Hepatocyte (in vitro differentiated cells): ENCODE results near the gene HTRA1. TPM values are rescaled to one million over a fixed set of nuclear protein-coding genes. Genes with fewer than 3 reads are reported as not detected.

Experiments used
- DNase-seq: peaks from one replicate; pipeline ENCODE4 v3.0.0-alpha.2; 2016; ENCODE audit warnings: low spot score
- H2AFZ ChIP-seq: fragments of 200-600 bp; sonication (generic); 2 replicates; pipeline ENCODE4 v1.6.0; 2016; ENCODE audit warnings: antibody characterized with exemption, mild to moderate bottlenecking
- H3K27ac ChIP-seq: fragments of 200-600 bp; sonication (generic); 2 replicates; pipeline ENCODE4 v1.5.1; 2016; ENCODE audit warnings: mild to moderate bottlenecking
- H3K27me3 ChIP-seq: fragments of 200-600 bp; sonication (generic); 2 replicates; pipeline ENCODE4 v1.6.1; 2016
- H3K36me3 ChIP-seq: fragments of 200-600 bp; sonication (generic); replicated peaks from 2 replicates; pipeline ENCODE4 v1.5.1; 2016; ENCODE audit warnings: low read depth; ENCODE audit not compliant: insufficient read depth
- H3K4me1 ChIP-seq: fragments of 200-600 bp; sonication (generic); 2 replicates; pipeline ENCODE4 v1.5.1; 2016; ENCODE audit warnings: mild to moderate bottlenecking, moderate library complexity; ENCODE audit not compliant: insufficient read depth
- H3K4me2 ChIP-seq: fragments of 200-600 bp; sonication (generic); 2 replicates; pipeline ENCODE4 v1.6.0; 2016
- H3K4me3 ChIP-seq: fragments of 200-600 bp; sonication (generic); 2 replicates; pipeline ENCODE4 v1.5.1; 2016; ENCODE audit warnings: mild to moderate bottlenecking
- H3K79me2 ChIP-seq: fragments of 200-600 bp; sonication (generic); 2 replicates; pipeline ENCODE4 v1.6.0; 2017; ENCODE audit warnings: mild to moderate bottlenecking
- H3K9me2 ChIP-seq: fragments of 200-600 bp; sonication (generic); replicated peaks from 2 replicates; pipeline ENCODE4 v1.6.0; 2017; ENCODE audit warnings: mild to moderate bottlenecking; ENCODE audit not compliant: insufficient read depth
- H3K9me3 ChIP-seq: fragments of 200-600 bp; sonication (generic); 2 replicates; pipeline ENCODE4 v1.5.1; 2016; ENCODE audit warnings: low read depth, mild to moderate bottlenecking
- H4K20me1 ChIP-seq: fragments of 200-600 bp; sonication (generic); 2 replicates; pipeline ENCODE4 v1.6.0; 2016; ENCODE audit warnings: mild to moderate bottlenecking; ENCODE audit not compliant: insufficient read depth, poor library complexity, severe bottlenecking
- CTCF ChIP-seq: fragments of 200-600 bp; sonication (generic); IDR thresholded peaks from 2 replicates; pipeline ENCODE4 v1.5.1; 2016; ENCODE audit warnings: antibody characterized with exemption, mild to moderate bottlenecking; ENCODE audit not compliant: poor library complexity
- EZH2 ChIP-seq: fragments of 200-600 bp; sonication (generic); IDR thresholded peaks from 2 replicates; pipeline ENCODE4 v1.6.1; 2016; ENCODE audit warnings: antibody characterized with exemption, mild to moderate bottlenecking, borderline replicate concordance
- EZH2phosphoT487 ChIP-seq: fragments of 200-600 bp; sonication (generic); IDR thresholded peaks from one replicate; pipeline ENCODE4 v1.6.1; 2018; ENCODE audit warnings: antibody characterized with exemption, mild to moderate bottlenecking, low read depth, moderate library complexity; ENCODE audit not compliant: unreplicated experiment, severe bottlenecking
- WGBS: methylation state at CpG from one replicate; pipeline ENCODE4 v1.1.6; 2016; ENCODE audit warnings: low lambda C conversion rate; ENCODE audit errors: missing lambda C conversion rate; 5-methylcytosine and 5-hydroxymethylcytosine counted together
- polyA plus RNA-seq: library from polyadenylated mRNA; unstranded; fragments of >200 nt; fragmentation: Nextera tagmentation; extraction: Ambion mirVana; gene quantifications from 2 replicates; pipeline ENCODE4 v1.2.1, GENCODE V29; 2016
- total RNA-seq: library from RNA; depleted of rRNA; stranded (reverse); fragments of >200 nt; gene quantifications from 2 replicates; pipeline ENCODE4 v1.2.3, GENCODE V29; 2014

The HTRA1 gene
- total RNA-seq (87.1 and 91.9 TPM in 2 replicates), polyA plus RNA-seq (160 and 173 TPM in 2 replicates)

- TF ChIP-seq EZH2phosphoT487 (no peak), EZH2 (no peak), CTCF (no peak)
Observed at GRCh38 chr10:122461367-122461728, at the start of gene HTRA1. HTRA1 (plus strand) TSS chr10:122461553; CDS start chr10:122461653, 100 bp downstream.

GRCh38 chr10:122413327-122413726, 48.0 kb upstream of the HTRA1 start:
- no peaks in the 10 kb centered on the region for H3K9me3 ChIP-seq
- H3K4me2 ChIP-seq = no peak overlapping the region
- H3K79me2 ChIP-seq = no peaks in the 10 kb centered on the region
- no peak for DNase-seq
- no peaks in the 10 kb centered on the region for H3K4me1 ChIP-seq
- H2AFZ ChIP-seq = no peak overlapping the region
- no peaks in the 10 kb centered on the region for H3K9me2 ChIP-seq
- no peak for TF ChIP-seq EZH2
- TF ChIP-seq EZH2phosphoT487 = no peak
- no peak for TF ChIP-seq CTCF
- H3K4me3 ChIP-seq = no peak overlapping the region
- no peak overlapping the region for H3K27ac ChIP-seq
- H3K27me3 ChIP-seq = no peaks in the 10 kb centered on the region
- no peaks in the 10 kb centered on the region for H4K20me1 ChIP-seq
- no peaks in the 10 kb centered on the region for H3K36me3 ChIP-seq

More at GRCh38 chr10:122461367-122461728, at the start of gene HTRA1:
- H3K4me1 ChIP-seq = peaks cover 7% of the 10 kb centered on the region
- H3K36me3 ChIP-seq = no peaks in the 10 kb centered on the region
- 6% methylated on average over 5 of the region's 56 CpGs for WGBS
- peak within 1 kb of the TSS; percentile 100 for H3K4me2 ChIP-seq
- H3K27me3 ChIP-seq = peaks cover 49% of the 10 kb centered on the region
- DNase-seq = no peak
- H3K79me2 ChIP-seq = no peaks in the 10 kb centered on the region
- H4K20me1 ChIP-seq = no peaks in the 10 kb centered on the region
- peak within 1 kb of the TSS; percentile 88 for H2AFZ ChIP-seq
- no peaks in the 10 kb centered on the region for H3K9me3 ChIP-seq
- H3K4me3 ChIP-seq = peak within 1 kb of the TSS; percentile 79
- H3K9me2 ChIP-seq = no peaks in the 10 kb centered on the region
- peak within 1 kb of the TSS; percentile 12 for H3K27ac ChIP-seq

GRCh38 chr10:122417667-122418066, 43.7 kb upstream of the HTRA1 start:
- Histone ChIP-seq H2AFZ (no peak overlapping the region), H4K20me1 (no peaks in the 10 kb centered on the region), H3K79me2 (no peaks in the 10 kb centered on the region), H3K4me1 (no peaks in the 10 kb centered on the region), H3K36me3 (no peaks in the 10 kb centered on the region), H3K9me2 (no peaks in the 10 kb centered on the region), H3K4me2 (no peak overlapping the region), H3K4me3 (no peak overlapping the region), H3K27ac (no peak overlapping the region), H3K9me3 (no peaks in the 10 kb centered on the region), H3K27me3 (no peaks in the 10 kb centered on the region)
- 93% methylated on average over 2 of the region's 2 CpGs for WGBS
- no peak for DNase-seq
- TF ChIP-seq EZH2phosphoT487 (no peak), EZH2 (no peak)

GRCh38 chr10:122419016-122419415, 42.3 kb upstream of the HTRA1 start:
- Histone ChIP-seq H2AFZ (no peak overlapping the region), H4K20me1 (no peaks in the 10 kb centered on the region), H3K4me2 (no peak overlapping the region), H3K79me2 (no peaks in the 10 kb centered on the region), H3K4me3 (no peak overlapping the region), H3K27ac (no peak overlapping the region), H3K9me2 (no peaks in the 10 kb centered on the region), H3K9me3 (no peaks in the 10 kb centered on the region), H3K36me3 (no peaks in the 10 kb centered on the region), H3K27me3 (no peaks in the 10 kb centered on the region), H3K4me1 (no peaks in the 10 kb centered on the region)
- DNase-seq = no peak
- TF ChIP-seq EZH2 = no peak
- no peak for TF ChIP-seq EZH2phosphoT487
- no peak for TF ChIP-seq CTCF
- 93% methylated on average over 1 of the region's 1 CpG for WGBS
